KOPT-K1 (cell line): ENCODE measurements around the gene GNAI1.

Experiments
- H3K27ac ChIP-seq: fragments of 200-600 bp; sonication (generic); 2 replicates; pipeline ENCODE4 v1.5.1; 2016; ENCODE audit warnings: antibody characterized with exemption, mild to moderate bottlenecking, low read depth, low read length; ENCODE audit not compliant: poor library complexity, severe bottlenecking
- H3K36me3 ChIP-seq: fragments of 200-600 bp; sonication (generic); 2 replicates; pipeline ENCODE4 v1.5.1; 2017; ENCODE audit warnings: antibody characterized with exemption, mild to moderate bottlenecking, low read length, moderate library complexity; ENCODE audit not compliant: insufficient read depth
- H3K9me3 ChIP-seq: fragments of 200-600 bp; sonication (generic); 2 replicates; pipeline ENCODE4 v1.5.1; 2017; ENCODE audit warnings: antibody characterized with exemption, low read length, mild to moderate bottlenecking; ENCODE audit not compliant: insufficient read depth, poor library complexity, severe bottlenecking

The GNAI1 gene

DNA sequence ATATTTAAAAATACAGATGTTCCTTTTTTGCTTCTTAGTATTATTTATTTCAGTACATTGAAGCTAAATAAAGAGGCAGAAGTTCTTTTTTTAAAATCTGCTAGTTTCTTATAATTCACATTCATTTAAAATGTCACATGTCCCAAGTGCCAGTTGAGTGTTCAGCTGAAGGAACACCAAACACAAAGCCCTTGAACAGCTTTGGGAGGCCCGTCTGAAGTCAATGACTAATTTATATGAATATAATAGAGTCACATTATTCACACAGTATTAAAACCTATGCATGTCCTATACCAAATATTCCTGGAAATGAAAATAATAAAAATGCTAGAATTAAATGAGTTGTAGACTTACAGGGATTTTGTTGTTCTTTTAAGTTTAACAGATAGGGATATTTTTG, 70.3 kb downstream of the GNAI1 start:
- Histone ChIP-seq H3K27ac (no peak overlapping the region), H3K9me3 (no peaks in the 10 kb centered on the region), H3K36me3 (no peaks in the 10 kb centered on the region)

DNA sequence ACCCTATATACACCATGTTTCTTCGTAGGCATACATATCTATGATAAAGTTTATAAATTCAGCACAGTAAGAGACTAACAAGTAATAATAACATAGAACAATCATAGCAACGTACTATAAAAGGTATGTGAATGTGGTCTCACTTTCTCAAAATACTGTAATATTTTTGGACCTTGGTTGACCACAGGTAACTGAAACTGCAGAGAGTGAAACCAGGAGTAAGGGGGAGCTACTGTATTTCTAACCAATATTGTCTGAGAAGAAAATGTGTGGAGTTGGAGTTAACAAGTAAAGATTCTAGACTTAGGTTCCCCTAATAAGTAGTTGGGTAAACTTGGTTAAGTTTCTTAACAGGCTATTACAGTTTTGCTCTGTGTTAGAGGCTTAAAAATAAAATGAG, 72.1 kb downstream of the GNAI1 start:
- H3K9me3 ChIP-seq: no peaks in the 10 kb centered on the region
- H3K27ac ChIP-seq: no peak overlapping the region
- H3K36me3 ChIP-seq: no peaks in the 10 kb centered on the region

DNA sequence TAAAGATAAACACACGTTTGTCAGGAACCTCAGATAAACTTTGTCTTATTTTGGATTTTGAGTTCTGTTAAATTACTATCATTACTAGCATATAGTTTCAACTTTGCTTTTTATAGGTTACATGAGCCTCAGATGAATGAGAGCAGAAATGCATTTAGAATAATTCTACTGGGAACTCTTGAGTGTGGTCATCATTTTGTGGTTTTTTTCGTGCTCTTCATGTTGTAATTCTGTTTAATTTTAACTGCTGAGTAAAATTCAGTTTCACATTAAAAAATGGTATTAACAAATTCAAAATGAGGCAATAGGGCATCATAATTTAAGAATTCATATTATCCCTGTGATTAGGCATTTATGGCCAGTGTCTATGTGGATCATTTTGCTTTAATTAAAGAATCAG, 72.9 kb downstream of the GNAI1 start:
- no peaks in the 10 kb centered on the region for H3K9me3 ChIP-seq
- H3K36me3 ChIP-seq: no peaks in the 10 kb centered on the region
- H3K27ac ChIP-seq: no peak overlapping the region

GRCh38 chr7:80208700-80209099, 74.1 kb downstream of the GNAI1 start:
- no peak overlapping the region for H3K27ac ChIP-seq
- no peaks in the 10 kb centered on the region for H3K36me3 ChIP-seq
- H3K9me3 ChIP-seq: no peaks in the 10 kb centered on the region

DNA sequence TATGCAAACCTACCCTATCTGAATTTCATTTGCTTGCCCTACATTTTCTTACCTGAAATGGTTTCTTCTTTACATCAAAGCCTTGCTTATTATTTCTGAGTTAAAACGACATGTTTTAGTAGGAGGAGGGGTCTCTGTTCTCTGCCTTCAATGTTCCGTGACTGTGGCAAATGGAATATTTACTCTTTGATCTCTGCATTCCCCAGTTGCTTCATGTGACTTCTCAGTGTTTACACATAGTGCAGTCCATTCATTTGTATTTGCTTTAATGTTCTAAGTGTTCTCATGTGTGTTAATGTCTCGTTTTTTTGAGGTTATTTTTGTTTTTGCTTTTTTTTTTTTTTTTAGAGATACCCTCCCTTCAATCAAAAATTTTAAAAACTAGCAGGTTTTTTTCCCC, 75.8 kb downstream of the GNAI1 start:
- Histone ChIP-seq H3K9me3 (no peaks in the 10 kb centered on the region), H3K27ac (no peak overlapping the region), H3K36me3 (no peaks in the 10 kb centered on the region)

- Histone ChIP-seq H3K36me3 (no peaks in the 10 kb centered on the region), H3K27ac (no peak overlapping the region), H3K9me3 (no peaks in the 10 kb centered on the region)
Measured at GRCh38 chr7:80213814-80214213, 79.2 kb downstream of the GNAI1 start.

- Histone ChIP-seq H3K27ac (no peak overlapping the region), H3K36me3 (no peaks in the 10 kb centered on the region)
Measured at GRCh38 chr7:80215734-80216133, 81.1 kb downstream of the GNAI1 start.

GRCh38 chr7:80216996-80217842, 82.6 kb downstream of the GNAI1 start:
- Histone ChIP-seq H3K36me3 (no peaks in the 10 kb centered on the region), H3K27ac (no peak overlapping the region), H3K9me3 (no peaks in the 10 kb centered on the region)

More at GRCh38 chr7:80215734-80216133, 81.1 kb downstream of the GNAI1 start:
- no peaks in the 10 kb centered on the region for H3K9me3 ChIP-seq

- Histone ChIP-seq H3K27ac (no peak overlapping the region), H3K9me3 (no peaks in the 10 kb centered on the region), H3K36me3 (no peaks in the 10 kb centered on the region)
Measured at GRCh38 chr7:80218723-80219122, 84.1 kb downstream of the GNAI1 start.

DNA sequence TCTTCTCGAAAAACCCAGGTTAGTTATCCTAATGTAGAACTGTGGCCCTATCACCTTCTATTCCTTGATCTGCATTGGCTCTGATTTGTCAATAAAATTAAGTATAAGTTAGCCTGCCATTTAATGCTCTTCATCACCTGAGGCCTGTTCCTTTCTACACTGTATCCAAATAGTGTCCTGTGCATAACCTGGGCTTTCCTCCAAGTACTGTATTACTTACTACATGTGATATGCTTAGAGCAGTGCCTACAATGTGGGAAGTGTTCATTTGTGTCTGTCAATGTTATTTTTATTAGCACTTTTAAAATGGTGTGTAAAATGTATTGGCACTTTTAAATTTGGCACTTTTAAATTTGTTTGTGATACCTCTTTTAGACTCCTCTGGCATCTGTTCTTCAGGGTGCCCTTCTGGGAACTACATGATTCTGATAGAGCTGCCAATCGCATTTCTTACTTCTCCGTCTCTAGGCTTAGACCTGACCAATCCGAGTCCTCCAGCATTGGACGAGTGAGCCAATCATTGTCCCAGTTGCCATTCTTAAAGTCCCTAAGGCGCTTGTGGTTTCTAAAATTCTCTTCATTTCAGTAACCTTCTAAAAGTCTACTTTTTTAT, 85.5 kb downstream of the GNAI1 start:
- no peaks in the 10 kb centered on the region for H3K36me3 ChIP-seq

DNA sequence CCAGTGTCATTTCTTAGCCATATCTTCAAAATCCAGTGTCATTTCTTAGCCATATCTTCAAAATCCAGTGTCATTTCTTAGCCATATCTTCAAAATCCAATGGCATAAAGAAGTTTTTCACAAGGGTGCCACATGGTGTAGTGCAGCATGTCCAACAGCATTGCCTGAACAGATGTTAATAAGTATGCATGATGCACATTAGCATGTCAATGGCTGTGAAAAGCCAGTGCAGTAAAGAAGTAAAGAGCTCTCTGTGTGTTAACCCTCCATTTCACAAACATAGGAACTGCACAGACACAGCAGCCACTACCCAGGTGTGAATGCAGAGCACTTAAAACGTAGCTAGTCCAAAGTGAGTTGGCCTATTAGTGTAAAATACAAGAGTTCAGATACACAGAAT, 89.8 kb downstream of the GNAI1 start:
- Histone ChIP-seq H3K9me3 (no peaks in the 10 kb centered on the region), H3K27ac (no peak overlapping the region), H3K36me3 (no peaks in the 10 kb centered on the region)

More for the DNA sequence above, 85.5 kb downstream of the GNAI1 start:
- no peaks in the 10 kb centered on the region for H3K9me3 ChIP-seq
- H3K27ac ChIP-seq: no peak overlapping the region

GRCh38 chr7:80225361-80225760, 90.7 kb downstream of the GNAI1 start:
- Histone ChIP-seq H3K9me3 (no peaks in the 10 kb centered on the region), H3K36me3 (no peaks in the 10 kb centered on the region), H3K27ac (no peak overlapping the region)

- Histone ChIP-seq H3K36me3 (no peaks in the 10 kb centered on the region), H3K9me3 (no peaks in the 10 kb centered on the region)
Measured at GRCh38 chr7:80226629-80227028, 92.0 kb downstream of the GNAI1 start.

GRCh38 chr7:80230327-80230726, 95.7 kb downstream of the GNAI1 start:
- Histone ChIP-seq H3K9me3 (no peaks in the 10 kb centered on the region), H3K36me3 (no peaks in the 10 kb centered on the region), H3K27ac (no peak overlapping the region)

More at GRCh38 chr7:80226629-80227028, 92.0 kb downstream of the GNAI1 start:
- no peak overlapping the region for H3K27ac ChIP-seq

DNA sequence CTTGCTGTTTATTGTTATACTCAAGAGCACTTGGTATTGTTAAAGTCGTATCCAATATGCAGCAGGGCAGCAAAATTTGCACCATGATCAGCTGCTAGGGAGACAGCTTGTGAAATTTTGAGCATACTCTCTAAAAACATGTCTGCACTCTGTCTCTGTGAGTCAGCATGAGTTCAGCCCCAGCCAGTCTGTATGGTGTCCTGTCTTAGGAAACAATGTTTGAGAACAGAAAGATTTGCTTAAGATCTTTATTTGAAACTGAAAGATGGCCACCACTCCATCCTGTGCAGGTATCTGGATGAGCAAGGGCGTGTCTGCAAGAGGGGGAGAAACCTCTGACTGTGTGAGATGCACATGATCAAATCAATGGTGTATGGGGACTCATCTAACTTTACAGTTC, 97.1 kb downstream of the GNAI1 start:
- H3K9me3 ChIP-seq: no peaks in the 10 kb centered on the region
- H3K36me3 ChIP-seq: no peaks in the 10 kb centered on the region
- no peak overlapping the region for H3K27ac ChIP-seq
